K562 (cell line): Measurements from ENCODE around the gene VPS16. TPM values are rescaled to one million over a fixed set of nuclear protein-coding genes. Genes with fewer than 3 reads are reported as not detected.

Source experiments
- BHLHE40 ChIP-seq: IDR thresholded peaks from 2 replicates; pipeline ENCODE4 v1.6.1; 2011; ENCODE audit warnings: low read length, improper control_type of control experiment
- CBX8 ChIP-seq: fragments of 200-600 bp; sonication (generic); IDR thresholded peaks from 2 replicates; pipeline ENCODE4 v1.6.1; 2012; ENCODE audit warnings: borderline replicate concordance, mixed run types, low read depth, mild to moderate bottlenecking, moderate library complexity, mixed read lengths, low read length, control low read depth, inconsistent platforms; ENCODE audit not compliant: poor library complexity, severe bottlenecking; ENCODE audit errors: extremely low read depth
- CEBPG ChIP-seq, 3 experiments: fragments of 200-800 bp in 1 of 3; sonication (Bioruptor generic) in 1 of 3; sonication (generic) in 1 of 3; formaldehyde crosslinking in 1 of 3; IDR thresholded peaks in 2 of 3; conservative IDR thresholded peaks in 1 of 3; 2 replicates each; pipeline versions ENCODE4 v1.6.1 to v1.8.0; 2016 to 2022; ENCODE audit warnings: missing compliant biosample characterization in 2 of 3, missing genetic modification characterization in 2 of 3, mild to moderate bottlenecking in 1 of 3, missing genetic modification reagents in 1 of 3
- ELF4 ChIP-seq: fragments of 450-650 bp; formaldehyde crosslinking; IDR thresholded peaks from 2 replicates; pipeline ENCODE4 v1.4.0; 2022; ENCODE audit warnings: missing genetic modification characterization
- JUN ChIP-seq, 2 experiments: sonication (generic) in 1 of 2; formaldehyde crosslinking in 1 of 2; IDR thresholded peaks; 2 replicates each; pipeline versions ENCODE4 v1.6.1 to v1.8.0; 2012 to 2022; ENCODE audit warnings: borderline replicate concordance in 2 of 2, mild to moderate bottlenecking in 2 of 2, improper control_type of control experiment in 1 of 2, low read depth in 1 of 2, low read length in 1 of 2, missing genetic modification reagents in 1 of 2
- RBM14 ChIP-seq: fragments of 200-400 bp; formaldehyde crosslinking; IDR thresholded peaks from 2 replicates; pipeline ENCODE4 v1.6.1; 2018; ENCODE audit warnings: low read depth, mild to moderate bottlenecking, low read length, moderate library complexity, borderline replicate concordance; ENCODE audit not compliant: insufficient read depth
- ZC3H8 ChIP-seq: fragments of 450-650 bp; IDR thresholded peaks from 2 replicates; pipeline ENCODE4 v1.6.1; 2017
- ZNF445 ChIP-seq: fragments of 250-450 bp; sonication (Bioruptor Pico); IDR thresholded peaks from 2 replicates; pipeline ENCODE4 v1.4.0; 2020; ENCODE audit warnings: low read depth, mild to moderate bottlenecking, moderate library complexity
- polyA plus RNA-seq, 8 experiments: library from polyadenylated mRNA; depleted of rRNA in 4 of 8; stranded (reverse) in 5 of 8; unstranded in 3 of 8; fragments of >200 nt; fragmentation: Nextera tagmentation in 2 of 8; fragmentation: Illumina TruSeq in 1 of 8; extraction: Ambion mirVana in 2 of 8; extraction: Trizol in 1 of 8; gene quantifications; 2 replicates each; pipeline versions ENCODE4 v1.2.1 to v1.2.3, GENCODE V29; 2011 to 2014; ENCODE audit warnings: inconsistent platforms in 1 of 8, missing spikeins in 1 of 8
- total RNA-seq, 7 experiments: library from RNA; depleted of rRNA in 6 of 7; stranded (reverse); fragments of >200 nt in 6 of 7; fragmentation: Illumina TruSeq in 2 of 7; extraction: Trizol in 2 of 7; gene quantifications; 2 replicates each; pipeline versions ENCODE4 v1.2.1 to v1.2.3, GENCODE V29; 2011 to 2021; ENCODE audit warnings: low replicate concordance in 1 of 7
- TF ChIP-seq, protein P1 (sequence below): fragments of 450-650 bp; IDR thresholded peaks from 2 replicates; pipeline ENCODE4 v1.6.1; 2018; ENCODE audit warnings: mild to moderate bottlenecking, low read depth; ENCODE audit not compliant: partially characterized antibody
- TF ChIP-seq, protein P2 (sequence below): fragments of 250-450 bp; sonication (Bioruptor Pico); IDR thresholded peaks from 2 replicates; pipeline ENCODE4 v1.4.0; 2020; ENCODE audit warnings: mild to moderate bottlenecking, moderate library complexity
- TF ChIP-seq, protein P3 (sequence below): fragments of 250-450 bp; sonication (Bioruptor Pico); IDR thresholded peaks from 2 replicates; pipeline ENCODE4 v1.8.0; 2021; ENCODE audit warnings: mild to moderate bottlenecking, moderate library complexity

The VPS16 gene
- total and polyA plus RNA-seq, 9 of the 15 experiments (the other 6 are each of a cell fraction or from before 2014, with no cell fraction given) = 6.8 to 24.7 (median 14.0) TPM

DNA sequence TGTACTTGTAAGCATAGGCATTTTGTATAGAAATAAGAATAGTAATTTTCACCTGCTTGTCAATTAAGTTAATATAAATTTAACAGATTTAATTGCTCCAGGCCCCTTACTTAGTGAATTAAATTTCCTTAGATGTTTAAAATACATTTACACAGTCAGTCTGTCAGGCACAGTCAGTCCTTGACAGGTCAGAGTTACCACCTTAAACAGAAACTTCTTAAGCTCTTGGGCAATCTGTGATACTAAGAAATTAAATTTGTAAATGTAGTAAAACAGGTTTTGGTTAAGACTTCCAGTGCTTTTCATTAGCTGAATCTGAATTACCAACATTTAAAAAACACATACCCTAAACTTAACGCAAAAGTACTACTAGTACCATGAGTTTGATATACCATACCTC is 48.7 kb downstream of the VPS16 start (continued):
- TF ChIP-seq, protein P1, sequence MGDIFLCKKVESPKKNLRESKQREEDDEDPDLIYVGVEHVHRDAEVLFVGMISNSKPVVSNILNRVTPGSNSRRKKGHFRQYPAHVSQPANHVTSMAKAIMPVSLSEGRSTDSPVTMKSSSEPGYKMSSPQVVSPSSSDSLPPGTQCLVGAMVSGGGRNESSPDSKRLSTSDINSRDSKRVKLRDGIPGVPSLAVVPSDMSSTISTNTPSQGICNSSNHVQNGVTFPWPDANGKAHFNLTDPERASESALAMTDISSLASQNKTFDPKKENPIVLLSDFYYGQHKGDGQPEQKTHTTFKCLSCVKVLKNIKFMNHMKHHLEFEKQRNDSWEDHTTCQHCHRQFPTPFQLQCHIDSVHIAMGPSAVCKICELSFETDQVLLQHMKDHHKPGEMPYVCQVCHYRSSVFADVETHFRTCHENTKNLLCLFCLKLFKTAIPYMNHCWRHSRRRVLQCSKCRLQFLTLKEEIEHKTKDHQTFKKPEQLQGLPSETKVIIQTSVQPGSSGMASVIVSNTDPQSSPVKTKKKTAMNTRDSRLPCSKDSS = no peak
- TF ChIP-seq ZNF445 (CRISPR knock-in tag) = no peak
- TF ChIP-seq JUN (IDR thresholded peaks at IDR 0.05; ENCODE audit: borderline replicate concordance, low read depth, low read length) = no peak
- no peak for TF ChIP-seq JUN (CRISPR knock-in tag; IDR thresholded peaks at IDR 0.05; ENCODE audit: borderline replicate concordance)
- TF ChIP-seq ELF4 (CRISPR knock-in tag) = no peak
- TF ChIP-seq, protein P2, sequence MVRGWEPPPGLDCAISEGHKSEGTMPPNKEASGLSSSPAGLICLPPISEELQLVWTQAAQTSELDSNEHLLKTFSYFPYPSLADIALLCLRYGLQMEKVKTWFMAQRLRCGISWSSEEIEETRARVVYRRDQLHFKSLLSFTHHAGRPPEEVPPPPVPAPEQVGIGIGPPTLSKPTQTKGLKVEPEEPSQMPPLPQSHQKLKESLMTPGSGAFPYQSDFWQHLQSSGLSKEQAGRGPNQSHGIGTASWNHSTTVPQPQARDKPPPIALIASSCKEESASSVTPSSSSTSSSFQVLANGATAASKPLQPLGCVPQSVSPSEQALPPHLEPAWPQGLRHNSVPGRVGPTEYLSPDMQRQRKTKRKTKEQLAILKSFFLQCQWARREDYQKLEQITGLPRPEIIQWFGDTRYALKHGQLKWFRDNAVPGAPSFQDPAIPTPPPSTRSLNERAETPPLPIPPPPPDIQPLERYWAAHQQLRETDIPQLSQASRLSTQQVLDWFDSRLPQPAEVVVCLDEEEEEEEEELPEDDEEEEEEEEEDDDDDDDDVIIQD = no peak
- no peak for TF ChIP-seq CEBPG (CRISPR knock-in tag; IDR thresholded peaks at IDR 0.05)
- TF ChIP-seq CEBPG (tag; conservative IDR thresholded peaks at IDR 0.05 in 1 of 2, IDR thresholded peaks at IDR 0.05 in 1 of 2) = no peak
- TF ChIP-seq CBX8 = no peak
- no peak for TF ChIP-seq RBM14
- no peak for TF ChIP-seq ZC3H8
- TF ChIP-seq, protein P3, sequence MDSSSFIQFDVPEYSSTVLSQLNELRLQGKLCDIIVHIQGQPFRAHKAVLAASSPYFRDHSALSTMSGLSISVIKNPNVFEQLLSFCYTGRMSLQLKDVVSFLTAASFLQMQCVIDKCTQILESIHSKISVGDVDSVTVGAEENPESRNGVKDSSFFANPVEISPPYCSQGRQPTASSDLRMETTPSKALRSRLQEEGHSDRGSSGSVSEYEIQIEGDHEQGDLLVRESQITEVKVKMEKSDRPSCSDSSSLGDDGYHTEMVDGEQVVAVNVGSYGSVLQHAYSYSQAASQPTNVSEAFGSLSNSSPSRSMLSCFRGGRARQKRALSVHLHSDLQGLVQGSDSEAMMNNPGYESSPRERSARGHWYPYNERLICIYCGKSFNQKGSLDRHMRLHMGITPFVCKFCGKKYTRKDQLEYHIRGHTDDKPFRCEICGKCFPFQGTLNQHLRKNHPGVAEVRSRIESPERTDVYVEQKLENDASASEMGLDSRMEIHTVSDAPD (CRISPR knock-in tag) = no peak
- TF ChIP-seq BHLHE40 = no peak
- TF ChIP-seq, all 486 proteins: peak for 0
